Spinal cord (tissue), 10 donors: ENCODE data around the gene PHTF1. TPM values are rescaled to one million over a fixed set of nuclear protein-coding genes. Genes with fewer than 3 reads are reported as not detected.
"Not testable (repeated sequence)": the region's sequence is repeated elsewhere in the genome, so short reads cannot be mapped to it uniquely, and the experiment has no call there.

Experiments used
- DNase-seq, 6 donors: peaks; one replicate each; pipeline versions ENCODE4 v3.0.0 to v3.0.0-alpha.2; 2013 to 2015; ENCODE audit warnings: low spot score in 6 of 6, low read depth in 4 of 6
- H3K27ac ChIP-seq: one replicate; pipeline ENCODE4 v1.5.1; 2013; ENCODE audit warnings: low read depth, low read length, control low read depth
- H3K27me3 ChIP-seq: one replicate; pipeline ENCODE4 v1.6.1; 2013; ENCODE audit warnings: low read length; ENCODE audit not compliant: control insufficient read depth, insufficient read depth
- H3K36me3 ChIP-seq: one replicate; pipeline ENCODE4 v1.6.1; 2013; ENCODE audit warnings: low read length; ENCODE audit not compliant: control insufficient read depth, insufficient read depth
- H3K4me1 ChIP-seq: one replicate; pipeline ENCODE4 v1.6.1; 2013; ENCODE audit warnings: low read length; ENCODE audit not compliant: control insufficient read depth, insufficient read depth
- H3K4me3 ChIP-seq: one replicate; pipeline ENCODE4 v1.5.1; 2013; ENCODE audit warnings: low read depth, low read length, control low read depth
- H3K9me3 ChIP-seq: one replicate; pipeline ENCODE4 v1.6.1; 2013; ENCODE audit warnings: low read length; ENCODE audit not compliant: control insufficient read depth, insufficient read depth
- WGBS: methylation state at CpG from one replicate; pipeline ENCODE4 v1.1.5; 2013; ENCODE audit warnings: missing lambda C conversion rate; ENCODE audit not compliant: insufficient coverage; 5-methylcytosine and 5-hydroxymethylcytosine counted together
- polyA plus RNA-seq, 2 donors: library from polyadenylated mRNA; unstranded; fragments of 120-200 nt; gene quantifications; one replicate each; pipeline ENCODE4 v1.2.1, GENCODE V29; 2013; ENCODE audit not compliant: insufficient read length in 2 of 2
- total RNA-seq, 2 donors: library from RNA; depleted of rRNA in 1 of 2; stranded (reverse); fragments of 120-200 nt in 1 of 2; fragments of >200 nt in 1 of 2; gene quantifications; one replicate each; pipeline versions ENCODE4 v1.2.3 to v1.2.4, GENCODE V29; 2013 to 2014
- donor health status: healthy.

PHTF1 gene
- total and polyA plus RNA-seq, 4 donors: 24.8 to 28.5 (median 25.6) TPM

DNA sequence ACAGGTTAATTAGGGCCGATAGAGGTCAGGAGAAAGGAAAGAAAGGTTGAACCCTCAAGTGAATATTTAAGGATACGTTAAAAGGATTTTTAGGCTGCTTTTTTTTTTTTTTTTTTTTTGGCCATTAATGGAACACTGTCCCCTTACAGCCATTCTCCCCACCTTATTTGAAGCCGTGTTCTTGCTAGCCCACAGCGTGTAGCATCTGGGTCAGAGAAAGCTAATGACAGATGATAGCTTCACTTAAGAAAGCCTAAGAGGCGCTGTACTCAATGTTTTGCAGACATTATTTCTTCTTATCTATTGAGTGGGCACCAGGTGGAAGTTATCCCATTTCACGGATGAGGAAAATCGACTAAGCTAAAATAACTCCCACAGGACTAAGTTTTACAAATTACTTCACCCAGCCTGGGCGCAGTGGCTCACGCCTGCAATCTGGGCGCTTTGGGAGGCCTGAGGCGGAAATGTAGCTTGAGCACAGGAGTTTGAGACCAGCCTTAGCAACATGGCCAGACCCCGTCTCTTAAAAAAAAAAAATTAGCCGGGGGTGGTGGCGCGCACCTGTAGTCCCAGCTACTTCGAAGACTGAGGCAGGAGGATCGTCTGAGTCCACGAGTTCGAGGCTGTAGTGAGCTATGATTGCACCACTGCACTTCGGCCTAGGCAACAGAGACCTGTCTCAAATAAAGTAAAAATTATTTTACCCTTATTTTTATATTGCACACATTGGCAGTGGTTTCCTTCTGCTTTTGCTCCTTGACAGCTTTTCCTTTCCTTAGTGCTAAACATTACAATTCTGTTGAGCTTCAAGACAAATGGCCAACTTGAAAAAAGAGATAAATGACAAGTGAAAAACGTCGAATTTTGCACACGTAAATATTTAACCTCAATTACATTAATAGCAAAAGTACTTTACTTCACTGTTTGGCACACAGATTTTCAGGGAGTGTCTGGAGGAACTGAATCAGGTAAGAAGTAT is 1.1 kb upstream of the PHTF1 start:
- Histone ChIP-seq H3K36me3 (no peaks in the 10 kb centered on the region), H3K9me3 (no peaks in the 10 kb centered on the region), H3K27ac (peak overlapping the region; percentile 95), H3K27me3 (no peaks in the 10 kb centered on the region), H3K4me1 (peaks cover 9% of the 10 kb centered on the region), H3K4me3 (peak overlapping the region; percentile 87)
- peak in 1 of 6 donors; percentile 38 for DNase-seq
- 79% methylated on average over 15 of the region's 23 CpGs for WGBS

DNA sequence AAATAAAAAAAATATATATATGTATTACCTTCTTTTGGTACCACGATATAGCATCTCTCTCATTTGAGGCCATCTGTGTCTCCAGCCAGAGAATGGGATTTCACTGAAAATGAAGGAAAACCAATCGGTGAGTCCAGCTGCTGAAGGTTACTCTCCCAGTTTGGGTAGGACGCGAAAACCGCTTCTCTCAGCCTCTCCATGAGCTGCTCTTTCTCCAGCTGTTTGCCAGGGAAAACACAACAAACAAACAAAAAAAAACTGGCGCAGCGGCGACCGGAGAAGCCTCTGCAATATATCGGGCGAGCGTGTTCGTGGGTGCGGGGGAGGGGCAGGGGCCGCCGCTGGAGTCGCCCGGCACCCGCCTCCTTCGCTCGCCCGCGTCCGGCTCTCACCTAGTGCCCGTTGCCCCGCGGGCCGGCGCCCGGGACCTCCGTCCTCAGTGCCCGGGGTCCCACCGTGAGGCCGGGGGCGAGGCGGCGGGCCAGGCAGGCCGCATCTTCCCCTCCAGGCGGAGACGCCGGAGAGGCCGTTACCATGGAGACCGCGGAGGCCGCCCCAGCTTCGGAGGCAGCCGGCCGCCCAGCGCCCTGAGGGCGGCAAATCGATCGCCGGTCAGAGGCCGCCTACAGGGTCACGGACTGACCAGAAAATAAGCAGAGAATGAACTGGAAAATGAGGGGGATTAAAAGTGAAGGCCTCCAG is 504 bp downstream of the PHTF1 start:
- peak; percentile 38 to 88 (median 68) for DNase-seq
- 0% methylated on average over 51 of the region's 55 CpGs for WGBS
- Histone ChIP-seq H3K9me3 (no peaks in the 10 kb centered on the region), H3K27me3 (no peaks in the 10 kb centered on the region), H3K4me3 (peak overlapping the region; percentile 87), H3K4me1 (peaks cover 9% of the 10 kb centered on the region), H3K36me3 (no peaks in the 10 kb centered on the region), H3K27ac (peak overlapping the region; percentile 95)

DNA sequence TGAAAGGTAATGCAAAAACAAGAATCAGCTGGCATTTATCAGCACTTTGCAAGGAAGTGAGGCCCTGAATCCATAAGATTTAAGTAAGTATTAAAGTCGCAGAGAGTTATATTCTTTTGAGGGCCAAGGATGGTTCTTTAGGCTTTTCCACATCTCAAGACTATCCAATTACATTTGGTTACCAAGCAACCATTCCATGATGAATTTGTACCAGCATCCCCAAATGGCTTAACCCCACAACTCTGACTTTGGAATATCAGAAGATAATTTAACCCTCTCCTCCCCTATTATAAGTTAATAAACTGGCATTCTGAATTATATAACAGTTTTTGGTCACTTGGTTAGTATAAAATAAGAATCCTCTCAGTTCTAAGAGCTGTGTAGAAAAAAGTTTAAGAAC is 2.8 kb downstream of the PHTF1 start:
- WGBS: no CpG with 5 or more reads among the region's 1 CpG
- no peaks in the 10 kb centered on the region for H3K9me3 ChIP-seq
- no peak overlapping the region for H3K27ac ChIP-seq
- H3K4me1 ChIP-seq: peaks cover 9% of the 10 kb centered on the region
- DNase-seq: no peak
- no peak overlapping the region for H3K4me3 ChIP-seq
- H3K27me3 ChIP-seq: no peaks in the 10 kb centered on the region
- no peaks in the 10 kb centered on the region for H3K36me3 ChIP-seq

DNA sequence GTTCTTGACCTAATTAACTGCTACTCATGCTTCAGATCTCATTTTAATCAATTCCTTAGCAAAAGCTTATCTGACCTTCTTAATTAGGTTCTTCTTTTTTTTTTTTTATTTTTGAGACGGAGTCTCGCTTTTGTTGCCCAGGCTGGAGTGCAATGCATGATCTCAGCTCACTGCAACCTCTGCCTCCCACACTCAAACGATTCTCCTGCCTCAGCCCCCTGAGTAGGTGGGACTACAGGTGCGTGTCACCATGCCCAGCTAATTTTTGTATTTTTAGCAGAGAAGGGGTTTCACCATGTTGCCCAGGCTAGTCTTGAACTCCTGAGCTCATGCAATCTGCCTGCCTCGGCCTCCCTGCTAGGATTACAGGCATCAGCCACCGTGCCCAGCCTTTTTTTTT is 6.0 kb downstream of the PHTF1 start:
- H3K4me3 ChIP-seq, H3K27me3 ChIP-seq, H3K4me1 ChIP-seq, H3K36me3 ChIP-seq, DNase-seq, H3K27ac ChIP-seq, H3K9me3 ChIP-seq: not testable (repeated sequence)
- 97% methylated on average over 2 of the region's 6 CpGs for WGBS

DNA sequence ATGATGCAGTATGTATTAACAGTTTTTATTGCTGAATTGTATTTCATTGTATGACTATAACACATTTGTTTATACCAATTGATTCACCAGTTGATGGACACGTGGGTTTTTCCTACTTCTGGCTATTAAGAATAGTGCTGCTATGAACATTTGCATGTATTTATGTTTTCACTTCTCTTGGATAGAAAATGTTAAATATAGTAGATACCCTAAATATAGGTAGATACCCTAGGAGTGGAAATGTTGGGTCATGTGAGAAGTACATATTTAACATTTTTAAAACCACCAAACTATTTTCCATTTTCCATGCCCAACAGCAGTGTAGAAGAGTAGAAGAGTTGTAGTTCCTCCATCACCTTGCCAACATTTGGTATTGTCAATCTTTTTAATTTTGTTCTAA is 7.8 kb downstream of the PHTF1 start:
- H3K36me3 ChIP-seq: peaks cover 3% of the 10 kb centered on the region
- no peaks in the 10 kb centered on the region for H3K27me3 ChIP-seq
- no peak for DNase-seq
- no peaks in the 10 kb centered on the region for H3K9me3 ChIP-seq
- no peak overlapping the region for H3K4me3 ChIP-seq
- no peaks in the 10 kb centered on the region for H3K4me1 ChIP-seq
- WGBS: no CpG with 5 or more reads among the region's 1 CpG
- H3K27ac ChIP-seq: no peak overlapping the region

DNA sequence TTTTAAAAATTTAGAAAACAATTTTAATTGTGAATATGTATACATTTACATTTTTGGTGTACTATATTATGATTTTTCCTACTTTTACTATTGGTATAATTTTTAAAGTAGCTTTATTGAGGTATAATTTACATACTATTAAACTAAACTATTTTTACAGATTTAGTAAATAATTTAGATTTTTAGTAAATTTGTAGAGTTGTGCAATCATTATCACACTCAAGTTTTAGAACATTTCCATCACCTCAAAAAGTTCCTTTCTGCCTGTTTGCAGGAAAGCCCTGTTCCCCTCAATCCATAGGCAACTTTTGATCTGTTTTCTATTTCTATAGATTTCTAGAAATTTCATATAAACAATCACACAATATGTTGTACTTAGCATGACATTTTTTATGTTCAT is 8.2 kb downstream of the PHTF1 start:
- no peak for DNase-seq
- Histone ChIP-seq H3K27me3 (no peaks in the 10 kb centered on the region), H3K9me3 (no peaks in the 10 kb centered on the region), H3K4me1 (no peaks in the 10 kb centered on the region), H3K27ac (no peak overlapping the region), H3K36me3 (peaks cover 3% of the 10 kb centered on the region), H3K4me3 (no peak overlapping the region)

DNA sequence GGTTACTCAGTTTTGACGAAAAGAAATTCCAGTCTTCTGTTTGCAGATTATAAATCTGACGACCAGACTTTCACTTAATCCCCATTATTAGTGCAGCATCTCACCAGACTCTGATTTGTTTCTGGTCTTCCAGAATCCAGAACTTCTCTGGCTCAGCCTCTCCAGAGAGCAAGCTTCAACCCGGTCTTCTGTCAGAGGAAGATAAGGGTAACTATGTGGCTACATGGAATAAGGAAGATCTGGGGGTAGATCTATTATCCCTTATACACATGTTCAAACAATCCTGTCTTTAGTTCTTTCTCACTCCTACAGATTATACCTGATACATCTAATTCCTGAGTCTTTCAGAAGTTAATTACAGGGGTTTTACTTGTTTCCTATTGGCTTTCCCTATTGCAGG is 9.9 kb downstream of the PHTF1 start:
- Histone ChIP-seq H3K4me3 (no peak overlapping the region), H3K36me3 (peaks cover 3% of the 10 kb centered on the region), H3K9me3 (no peaks in the 10 kb centered on the region), H3K27me3 (no peaks in the 10 kb centered on the region), H3K27ac (no peak overlapping the region), H3K4me1 (no peaks in the 10 kb centered on the region)
- 94% methylated on average over 2 of the region's 3 CpGs for WGBS
- DNase-seq: no peak

DNA sequence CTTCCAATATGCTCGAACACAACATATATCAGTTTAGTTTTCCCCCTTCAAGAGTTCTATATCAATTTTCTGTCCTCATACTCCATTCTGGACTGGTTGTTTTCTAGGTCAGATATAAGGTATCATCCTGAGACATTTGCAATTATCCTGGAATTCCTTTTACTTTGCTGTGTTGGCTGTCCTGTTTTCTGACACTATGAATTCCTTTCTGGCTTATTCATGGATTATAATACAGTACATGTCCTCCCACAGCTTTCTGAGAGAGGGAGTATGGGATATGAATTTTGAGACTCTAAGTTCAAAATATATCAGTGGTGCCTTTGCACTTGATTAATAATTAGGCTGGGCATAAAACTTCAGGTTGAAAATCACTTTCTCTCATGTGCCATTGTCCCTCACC is 11.9 kb downstream of the PHTF1 start:
- no CpG with 5 or more reads among the region's 1 CpG for WGBS
- Histone ChIP-seq H3K36me3 (peaks cover 3% of the 10 kb centered on the region), H3K27me3 (no peaks in the 10 kb centered on the region), H3K4me1 (no peaks in the 10 kb centered on the region), H3K4me3 (no peak overlapping the region), H3K27ac (no peak overlapping the region), H3K9me3 (no peaks in the 10 kb centered on the region)
- DNase-seq: no peak

DNA sequence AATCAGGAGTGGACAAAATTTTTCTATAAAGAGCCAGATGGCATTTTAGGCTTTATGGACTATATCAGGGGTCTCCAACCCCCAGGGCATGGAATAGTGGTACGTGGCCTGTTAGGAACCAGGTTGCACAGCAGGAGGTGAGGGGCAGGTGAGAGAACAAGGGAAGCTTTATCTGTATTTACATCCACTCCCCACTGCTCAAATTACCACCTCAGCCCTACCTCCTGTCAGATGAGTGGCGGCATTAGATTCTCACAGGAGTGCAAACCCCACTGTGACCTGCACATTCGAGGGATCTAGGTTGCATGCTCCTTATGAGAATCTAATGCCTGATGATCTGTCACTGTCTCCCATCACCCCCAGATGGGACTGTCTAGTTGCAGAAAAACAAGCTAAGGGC is 13.9 kb downstream of the PHTF1 start:
- WGBS: 92% methylated on average over 2 of the region's 3 CpGs
- H3K36me3 ChIP-seq: peaks cover 3% of the 10 kb centered on the region
- H3K4me1 ChIP-seq: no peaks in the 10 kb centered on the region
- no peaks in the 10 kb centered on the region for H3K27me3 ChIP-seq
- no peak for DNase-seq
- H3K4me3 ChIP-seq: no peak overlapping the region
- no peak overlapping the region for H3K27ac ChIP-seq
- H3K9me3 ChIP-seq: no peaks in the 10 kb centered on the region

DNA sequence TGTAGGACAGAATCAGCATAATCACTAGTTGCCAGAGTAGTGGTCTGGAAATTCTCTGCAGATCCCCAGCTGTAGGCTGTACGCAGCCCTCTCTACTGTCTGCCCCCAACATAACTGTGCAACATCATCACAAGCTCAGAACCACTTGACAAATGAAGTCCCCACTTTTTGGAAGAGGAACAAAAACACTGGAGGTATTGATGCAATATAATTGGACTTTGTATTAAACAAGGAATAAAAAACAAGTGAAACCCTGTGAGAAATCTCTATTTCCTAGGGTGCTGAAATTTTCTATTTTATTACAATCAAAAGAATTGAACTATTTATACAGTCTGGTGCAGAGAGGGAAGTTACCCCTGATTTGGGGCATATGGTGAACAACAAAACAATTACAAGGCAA is 15.2 kb downstream of the PHTF1 start:
- no CpG with 5 or more reads among the region's 1 CpG for WGBS
- no peaks in the 10 kb centered on the region for H3K27me3 ChIP-seq
- no peaks in the 10 kb centered on the region for H3K9me3 ChIP-seq
- no peaks in the 10 kb centered on the region for H3K36me3 ChIP-seq
- H3K27ac ChIP-seq: no peak overlapping the region
- no peak for DNase-seq
- no peaks in the 10 kb centered on the region for H3K4me1 ChIP-seq
- no peak overlapping the region for H3K4me3 ChIP-seq
